ENCODE results near the gene FRMPD2. TPM values are rescaled to one million over a fixed set of nuclear protein-coding genes. Genes with fewer than 3 reads are reported as not detected.
"Not testable (repeated sequence)": the region's sequence is repeated elsewhere in the genome, so short reads cannot be mapped to it uniquely, and the experiment has no call there.

The FRMPD2 gene
- total RNA-seq, 1 experiment from 2014 or later = 0.91 TPM

DNA sequence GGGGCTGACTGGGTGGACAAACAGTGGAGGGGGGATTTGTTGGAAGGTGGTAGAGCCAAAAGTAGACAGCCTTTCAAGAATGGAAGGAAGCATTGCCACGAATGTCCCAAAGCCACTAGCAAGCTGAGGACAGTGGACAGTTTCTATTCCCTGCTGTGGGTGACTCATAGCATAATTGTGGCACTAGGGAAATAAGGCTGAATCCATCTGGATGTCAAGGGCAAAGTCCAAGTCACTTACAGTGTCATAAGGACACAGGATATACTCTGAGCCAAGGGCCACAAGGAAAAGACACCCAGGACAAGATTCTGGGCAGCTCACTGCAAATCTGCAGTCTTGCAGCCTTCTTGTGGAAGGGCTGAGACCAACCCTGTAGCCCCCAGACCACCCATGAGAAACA lies 79.7 kb downstream of the FRMPD2 start:
- peak; percentile 70 for DNase-seq (ENCODE audit: low read depth)
- in situ Hi-C loops (cut with HindIII; ENCODE audit: low pct_unique_long_range_greater_than_20kb, low sequenced_read_pairs) = no loop called here

GRCh38 chr10:48193556-48193955 lies 80.9 kb downstream of the FRMPD2 start:
- DNase-seq (ENCODE audit: low read depth) = no peak
- in situ Hi-C loops (cut with HindIII; ENCODE audit: low pct_unique_long_range_greater_than_20kb, low sequenced_read_pairs) = no loop called here

DNA sequence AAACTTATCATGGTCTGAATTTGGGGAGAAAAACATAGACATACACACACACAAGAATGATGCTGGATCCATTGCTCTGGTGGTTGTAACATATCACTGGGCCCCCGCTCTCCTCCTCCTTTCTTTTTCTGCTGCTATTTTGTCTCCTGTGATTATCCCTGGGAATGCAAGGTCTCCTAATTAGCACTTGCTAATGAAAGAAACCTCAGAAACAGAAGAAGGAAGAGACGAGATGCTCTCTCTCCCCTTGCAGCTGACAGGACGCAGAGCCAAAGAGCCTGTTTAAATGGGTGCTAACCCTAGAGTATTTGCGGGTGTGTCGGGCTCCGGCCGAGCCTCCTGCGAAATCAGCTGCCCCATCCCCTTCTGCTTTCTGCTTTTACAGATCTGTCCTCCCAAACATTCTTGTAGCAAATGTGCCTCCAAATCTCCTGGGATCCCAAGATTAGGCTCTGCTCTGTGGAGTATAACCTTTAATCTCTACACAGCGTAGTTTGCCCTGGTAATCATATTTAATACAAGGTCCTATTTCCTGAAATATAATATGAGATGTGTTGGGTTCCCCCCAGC lies 81.5 kb downstream of the FRMPD2 start:
- DNase-seq (ENCODE audit: low read depth) = no peak
- in situ Hi-C loops (cut with HindIII; ENCODE audit: low pct_unique_long_range_greater_than_20kb, low sequenced_read_pairs) = no loop called here

- DNase-seq (ENCODE audit: low read depth) = peak; percentile 23
- in situ Hi-C loops (cut with HindIII; ENCODE audit: low pct_unique_long_range_greater_than_20kb, low sequenced_read_pairs) = no loop called here
Observed at GRCh38 chr10:48187713-48188485, 86.6 kb downstream of the FRMPD2 start.

GRCh38 chr10:48187126-48187525 lies 87.4 kb downstream of the FRMPD2 start:
- in situ Hi-C loops (cut with HindIII; ENCODE audit: low pct_unique_long_range_greater_than_20kb, low sequenced_read_pairs) = no loop called here
- no peak for DNase-seq (ENCODE audit: low read depth)

DNA sequence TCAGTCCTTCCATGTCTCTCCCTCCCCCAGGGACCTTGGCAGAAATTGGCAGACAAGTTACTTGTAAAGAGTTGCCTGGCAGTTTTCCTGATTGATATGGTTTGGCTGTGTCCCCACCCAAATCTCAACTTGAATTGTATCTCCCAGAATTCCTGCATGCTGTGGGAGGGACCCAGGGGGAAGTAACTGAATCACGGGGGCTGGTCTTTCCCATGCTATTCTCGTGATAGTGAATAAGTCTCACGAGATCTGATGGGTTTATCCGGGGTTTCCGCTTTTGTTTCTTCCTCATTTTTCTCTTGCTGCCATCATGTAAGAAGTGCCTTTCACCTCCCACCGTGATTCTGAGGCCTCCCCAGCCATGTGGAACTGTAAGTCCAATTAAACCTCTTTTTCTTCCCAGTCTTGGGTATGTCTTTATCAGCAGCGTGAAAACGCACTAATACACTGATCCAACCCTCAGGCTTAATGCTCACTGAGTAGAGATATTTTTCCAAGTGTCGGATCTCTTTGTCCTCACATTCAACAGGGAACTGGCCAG lies 88.2 kb downstream of the FRMPD2 start:
- in situ Hi-C loops (cut with HindIII; ENCODE audit: low pct_unique_long_range_greater_than_20kb, low sequenced_read_pairs) = not testable (repeated sequence)

DNA sequence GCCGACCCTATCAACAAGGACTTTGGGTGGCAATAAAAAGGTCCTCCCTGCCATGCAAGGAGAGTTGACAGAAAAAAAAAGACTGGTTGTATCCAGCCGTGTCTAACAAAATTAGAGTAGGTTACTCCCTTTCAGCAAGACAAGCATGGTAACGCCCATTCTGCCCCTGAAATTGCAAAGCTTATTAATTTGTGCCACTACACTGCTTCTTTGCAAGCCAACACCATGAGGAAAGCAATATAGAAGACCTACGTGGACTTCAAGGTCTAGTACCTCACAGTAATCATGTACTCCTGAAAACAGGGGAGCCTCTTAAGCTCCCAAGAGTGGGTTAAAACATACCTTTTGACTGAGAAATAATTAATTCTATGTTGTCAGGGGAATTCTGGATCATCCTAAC lies 90.3 kb downstream of the FRMPD2 start:
- DNase-seq (ENCODE audit: low read depth) = no peak
- in situ Hi-C loops (cut with HindIII; ENCODE audit: low pct_unique_long_range_greater_than_20kb, low sequenced_read_pairs) = no loop called here

More for the DNA sequence above, 88.2 kb downstream of the FRMPD2 start:
- DNase-seq (ENCODE audit: low read depth) = not testable (repeated sequence)

DNA sequence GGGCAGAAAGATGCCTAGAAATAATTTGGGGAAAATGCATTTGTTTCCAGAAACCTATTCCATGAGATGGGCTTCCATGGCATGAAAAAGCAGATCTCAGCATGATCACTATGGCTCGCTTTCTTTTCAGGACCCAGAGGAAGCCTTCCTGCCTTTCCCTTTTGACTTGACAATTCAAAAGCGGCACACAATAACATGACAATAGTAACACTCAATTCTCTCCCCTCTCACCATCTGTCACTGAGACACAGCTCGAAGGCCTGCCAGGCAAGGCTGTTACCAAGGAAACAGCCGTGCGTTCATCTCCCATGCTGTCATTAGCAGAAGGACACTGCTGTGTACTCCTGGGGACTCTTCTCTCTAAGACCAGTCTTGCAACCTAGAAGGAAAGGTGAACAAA lies 101.8 kb downstream of the FRMPD2 start:
- in situ Hi-C loops (cut with HindIII; ENCODE audit: low pct_unique_long_range_greater_than_20kb, low sequenced_read_pairs); DNase-seq (ENCODE audit: low read depth): not testable (repeated sequence)

- in situ Hi-C loops (cut with HindIII; ENCODE audit: low pct_unique_long_range_greater_than_20kb, low sequenced_read_pairs); DNase-seq (ENCODE audit: low read depth): not testable (repeated sequence)
Observed at GRCh38 chr10:48160670-48161069, 113.8 kb downstream of the FRMPD2 start.

GRCh38 chr10:48160163-48160562 lies 114.3 kb downstream of the FRMPD2 start:
- DNase-seq (ENCODE audit: low read depth); in situ Hi-C loops (cut with HindIII; ENCODE audit: low pct_unique_long_range_greater_than_20kb, low sequenced_read_pairs): not testable (repeated sequence)

GRCh38 chr10:48154211-48155140 lies 120.0 kb downstream of the FRMPD2 start:
- in situ Hi-C loops (cut with HindIII; ENCODE audit: low pct_unique_long_range_greater_than_20kb, low sequenced_read_pairs); DNase-seq (ENCODE audit: low read depth): not testable (repeated sequence)

GRCh38 chr10:48147643-48148042 lies 126.9 kb downstream of the FRMPD2 start:
- in situ Hi-C loops (cut with HindIII; ENCODE audit: low pct_unique_long_range_greater_than_20kb, low sequenced_read_pairs); DNase-seq (ENCODE audit: low read depth): not testable (repeated sequence)

DNA sequence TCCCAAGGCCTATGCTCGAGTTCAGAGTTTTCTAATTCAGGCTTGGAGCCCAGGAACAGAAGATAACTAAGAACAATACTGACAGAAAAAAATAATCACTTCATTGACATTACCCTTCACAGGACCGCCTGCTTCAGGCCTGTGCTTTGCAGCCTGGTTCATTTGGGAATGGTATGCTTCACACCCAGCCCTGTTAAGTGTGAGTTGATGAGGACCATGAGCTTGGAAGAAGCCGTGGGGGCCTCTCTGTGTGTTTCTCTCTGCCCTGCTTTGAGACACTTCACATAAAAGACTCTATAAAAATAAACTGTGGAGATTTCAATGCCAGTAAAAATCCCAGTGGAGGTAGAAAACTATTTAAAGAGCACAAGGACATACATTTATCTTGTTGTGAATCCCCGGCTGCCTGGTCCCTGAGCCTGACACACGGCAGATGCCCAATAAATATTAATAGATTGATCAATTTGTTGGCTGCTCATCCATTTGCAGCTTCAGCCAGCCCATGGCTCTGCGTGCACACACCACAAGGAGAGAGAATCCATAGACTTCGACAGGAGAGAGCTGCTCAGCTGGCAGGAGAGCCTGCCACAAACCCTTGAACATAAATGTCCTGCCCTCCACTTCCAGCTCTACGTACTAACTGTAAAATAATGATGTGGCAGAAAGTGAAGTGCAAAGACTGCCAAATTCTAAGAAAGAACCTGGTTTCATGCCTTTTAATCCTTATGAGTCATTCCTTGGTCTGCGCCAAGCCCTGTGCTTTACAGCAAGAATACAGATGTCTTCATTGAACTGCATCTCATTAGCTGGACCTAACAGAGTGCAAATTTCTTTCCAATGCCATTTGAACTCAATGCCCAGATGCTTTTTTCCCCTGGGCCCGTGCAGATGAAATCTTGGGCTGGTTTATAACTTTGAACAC lies 130.5 kb downstream of the FRMPD2 start:
- in situ Hi-C loops (cut with HindIII; ENCODE audit: low pct_unique_long_range_greater_than_20kb, low sequenced_read_pairs) = not testable (repeated sequence)

GRCh38 chr10:48140949-48141348 lies 133.5 kb downstream of the FRMPD2 start:
- in situ Hi-C loops (cut with HindIII; ENCODE audit: low pct_unique_long_range_greater_than_20kb, low sequenced_read_pairs); DNase-seq (ENCODE audit: low read depth): not testable (repeated sequence)

More for the DNA sequence above, 130.5 kb downstream of the FRMPD2 start:
- DNase-seq (ENCODE audit: low read depth) = not testable (repeated sequence)

- in situ Hi-C loops (cut with HindIII; ENCODE audit: low pct_unique_long_range_greater_than_20kb, low sequenced_read_pairs); DNase-seq (ENCODE audit: low read depth): not testable (repeated sequence)
Observed at GRCh38 chr10:48139953-48140850, 134.3 kb downstream of the FRMPD2 start.

DNA sequence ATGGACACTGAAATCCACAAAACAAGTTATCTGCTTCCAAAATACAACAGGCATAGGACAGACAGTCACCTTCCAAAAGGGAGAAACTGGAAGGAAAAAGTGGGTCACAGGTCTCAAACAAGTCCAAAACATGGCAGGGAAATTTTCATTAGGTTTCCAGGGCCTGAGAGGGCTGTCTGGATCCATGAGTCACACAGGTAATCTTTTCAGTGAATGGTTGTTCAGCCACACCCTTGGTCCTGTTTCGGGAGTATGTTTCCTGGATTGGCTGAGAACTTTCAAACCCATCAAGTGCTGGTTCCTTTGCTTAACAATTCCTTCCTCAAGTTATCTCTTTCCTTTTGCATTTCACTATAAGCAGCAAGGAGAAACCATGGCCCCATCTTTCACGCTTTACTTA lies 145.5 kb downstream of the FRMPD2 start:
- in situ Hi-C loops (cut with HindIII; ENCODE audit: low pct_unique_long_range_greater_than_20kb, low sequenced_read_pairs) = not testable (repeated sequence)

More for the DNA sequence above, 145.5 kb downstream of the FRMPD2 start:
- DNase-seq (ENCODE audit: low read depth) = not testable (repeated sequence)
